ENCODE data around the gene ONECUT3.

DNA sequence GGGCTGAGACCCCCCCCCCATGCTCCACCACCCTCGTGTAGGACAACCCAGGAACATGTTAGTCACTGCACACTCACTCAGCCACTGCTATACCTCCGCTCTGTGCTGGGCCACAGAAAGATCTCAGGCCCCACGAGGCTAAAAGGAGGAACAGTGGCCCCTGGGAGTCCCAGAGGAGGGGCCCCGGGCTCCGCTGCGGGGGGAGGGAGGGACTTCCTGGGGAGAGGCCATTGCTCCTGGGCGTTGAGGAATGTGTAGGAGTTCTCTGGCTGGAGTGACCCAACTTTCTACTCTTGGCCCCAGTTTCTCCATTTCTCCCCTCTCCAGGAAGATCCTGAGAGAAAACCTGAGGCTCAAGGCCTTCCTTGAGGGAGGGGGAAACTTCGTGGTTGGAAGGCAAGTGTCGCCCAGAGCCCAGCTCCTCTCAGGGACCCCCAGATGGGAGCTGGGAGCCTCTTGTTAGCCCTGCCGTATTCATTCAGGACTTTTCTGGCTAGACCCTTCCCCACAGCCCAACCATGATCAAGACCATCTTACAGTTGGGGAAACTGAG is 13.6 kb downstream of the ONECUT3 start:
- TF ChIP-seq CTCF (conservative IDR thresholded peaks at IDR 0.05; ENCODE audit: low read length) (no peak), EZH2phosphoT487 (IDR thresholded peaks at IDR 0.05; ENCODE audit: borderline replicate concordance) (no peak)

Data from Loucy (cell line).